Measurements from ENCODE around the gene ACAA2. TPM values are rescaled to one million over a fixed set of nuclear protein-coding genes. Genes with fewer than 3 reads are reported as not detected.
A peak's percentile ranks its signal among the peaks of the same experiment; 100 is the strongest.

The ACAA2 gene
- total RNA-seq, 1 donor from 2014 or later = 99.0 TPM

- Mint-ChIP-seq H3K9me3 (no peaks in the 10 kb centered on the region), H3K27ac (peak overlapping the region; percentile 35), H3K36me3 (peaks cover 21% of the 10 kb centered on the region), H3K27me3 (no peaks in the 10 kb centered on the region), H3K4me3 (no peak overlapping the region), H3K4me1 (ENCODE audit: unreplicated experiment) (peaks cover 5% of the 10 kb centered on the region)
- DNase-seq (ENCODE audit: extremely low spot score, unreplicated experiment) = no peak
- TF ChIP-seq CTCF (conservative IDR thresholded peaks at IDR 0.05) = no peak
These were observed 34.8 kb upstream of the ACAA2 start for GRCh38 chr18:49848115-49848514.

GRCh38 chr18:49847524-49847923 is 34.2 kb upstream of the ACAA2 start:
- no peak for TF ChIP-seq CTCF (conservative IDR thresholded peaks at IDR 0.05)
- no peak for DNase-seq (ENCODE audit: extremely low spot score, unreplicated experiment)
- Mint-ChIP-seq H3K4me3 (peak overlapping the region; percentile 12), H3K4me1 (ENCODE audit: unreplicated experiment) (peaks cover 5% of the 10 kb centered on the region), H3K36me3 (peaks cover 17% of the 10 kb centered on the region), H3K27me3 (no peaks in the 10 kb centered on the region), H3K9me3 (no peaks in the 10 kb centered on the region), H3K27ac (peak overlapping the region; percentile 35)

- H3K27ac Mint-ChIP-seq = no peak overlapping the region
- H3K4me1 Mint-ChIP-seq (ENCODE audit: unreplicated experiment) = peaks cover 8% of the 10 kb centered on the region
- H3K27me3 Mint-ChIP-seq = no peaks in the 10 kb centered on the region
- no peak for TF ChIP-seq CTCF (conservative IDR thresholded peaks at IDR 0.05)
- peaks cover 19% of the 10 kb centered on the region for H3K36me3 Mint-ChIP-seq
- no peaks in the 10 kb centered on the region for H3K9me3 Mint-ChIP-seq
- DNase-seq (ENCODE audit: extremely low spot score, unreplicated experiment) = no peak
- H3K4me3 Mint-ChIP-seq = no peak overlapping the region
These were observed 33.6 kb upstream of the ACAA2 start for GRCh38 chr18:49846718-49847470.

DNA sequence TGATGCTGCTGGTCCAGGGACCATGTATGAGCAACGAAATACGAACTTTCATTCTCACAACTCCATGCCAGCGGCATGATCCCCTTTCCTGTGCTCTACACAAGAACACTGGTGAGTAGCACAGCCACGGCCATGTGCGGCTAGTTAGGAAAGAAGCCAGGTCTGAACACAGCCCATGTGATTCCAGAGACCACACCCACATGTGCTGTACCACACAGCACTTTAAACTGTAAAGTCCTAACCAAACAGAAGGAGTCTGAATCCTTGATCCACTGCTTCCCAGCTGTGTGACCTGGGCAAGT is 33.0 kb upstream of the ACAA2 start:
- DNase-seq (ENCODE audit: extremely low spot score, unreplicated experiment) = no peak
- Mint-ChIP-seq H3K4me1 (ENCODE audit: unreplicated experiment) (peaks cover 9% of the 10 kb centered on the region), H3K4me3 (no peak overlapping the region), H3K27ac (no peak overlapping the region), H3K36me3 (peaks cover 25% of the 10 kb centered on the region), H3K27me3 (no peaks in the 10 kb centered on the region), H3K9me3 (no peaks in the 10 kb centered on the region)
- no peak for TF ChIP-seq CTCF (conservative IDR thresholded peaks at IDR 0.05)

- Mint-ChIP-seq H3K36me3 (peaks cover 22% of the 10 kb centered on the region), H3K9me3 (no peaks in the 10 kb centered on the region), H3K27ac (no peak overlapping the region), H3K27me3 (no peaks in the 10 kb centered on the region), H3K4me1 (ENCODE audit: unreplicated experiment) (peaks cover 9% of the 10 kb centered on the region), H3K4me3 (no peak overlapping the region)
- DNase-seq (ENCODE audit: extremely low spot score, unreplicated experiment) = no peak
- no peak for TF ChIP-seq CTCF (conservative IDR thresholded peaks at IDR 0.05)
These were observed 32.5 kb upstream of the ACAA2 start for GRCh38 chr18:49845629-49846360.
